Measurements from ENCODE around the gene LTK.
A peak's percentile ranks its signal among the peaks of the same experiment; 100 is the strongest.

The LTK gene

GRCh38 chr15:41554915-41555314, 41.3 kb upstream of the LTK start:
- no peaks in the 10 kb centered on the region for H3K79me2 ChIP-seq (ENCODE audit: control insufficient read depth, insufficient read depth, low read length, unreplicated experiment)
- H3K27me3 ChIP-seq (ENCODE audit: insufficient read depth, low read length), result no peaks in the 10 kb centered on the region
- peaks cover 16% of the 10 kb centered on the region for H3K4me1 ChIP-seq (ENCODE audit: control insufficient read depth, insufficient read depth, low read length, unreplicated experiment)
- H3K4me3 ChIP-seq (ENCODE audit: low read depth, low read length), result no peak overlapping the region
- no peak overlapping the region for H2AFZ ChIP-seq (ENCODE audit: low read length, unreplicated experiment)
- no peak overlapping the region for H3K27ac ChIP-seq (ENCODE audit: low read depth, low read length)
- no peaks in the 10 kb centered on the region for H3K36me3 ChIP-seq (ENCODE audit: insufficient read depth, low read length)

- Histone ChIP-seq H3K4me3 (ENCODE audit: low read depth, low read length) (no peak overlapping the region), H2AFZ (ENCODE audit: low read length, unreplicated experiment) (no peak overlapping the region), H3K36me3 (ENCODE audit: insufficient read depth, low read length) (no peaks in the 10 kb centered on the region), H3K27ac (ENCODE audit: low read depth, low read length) (no peak overlapping the region), H3K79me2 (ENCODE audit: control insufficient read depth, insufficient read depth, low read length, unreplicated experiment) (no peaks in the 10 kb centered on the region), H3K27me3 (ENCODE audit: insufficient read depth, low read length) (no peaks in the 10 kb centered on the region), H3K4me1 (ENCODE audit: control insufficient read depth, insufficient read depth, low read length, unreplicated experiment) (peaks cover 14% of the 10 kb centered on the region)
Measured at GRCh38 chr15:41554343-41554742, 40.7 kb upstream of the LTK start.

- no peaks in the 10 kb centered on the region for H3K27me3 ChIP-seq (ENCODE audit: insufficient read depth, low read length)
- H3K4me3 ChIP-seq (ENCODE audit: low read depth, low read length), result no peak overlapping the region
- no peak overlapping the region for H2AFZ ChIP-seq (ENCODE audit: low read length, unreplicated experiment)
- H3K36me3 ChIP-seq (ENCODE audit: insufficient read depth, low read length), result no peaks in the 10 kb centered on the region
- peaks cover 14% of the 10 kb centered on the region for H3K4me1 ChIP-seq (ENCODE audit: control insufficient read depth, insufficient read depth, low read length, unreplicated experiment)
- H3K79me2 ChIP-seq (ENCODE audit: control insufficient read depth, insufficient read depth, low read length, unreplicated experiment), result no peaks in the 10 kb centered on the region
- no peak overlapping the region for H3K27ac ChIP-seq (ENCODE audit: low read depth, low read length)
Measured at GRCh38 chr15:41553731-41554130, 40.1 kb upstream of the LTK start.

GRCh38 chr15:41550066-41550775, 36.6 kb upstream of the LTK start:
- H2AFZ ChIP-seq (ENCODE audit: low read length, unreplicated experiment), result no peak overlapping the region
- H3K79me2 ChIP-seq (ENCODE audit: control insufficient read depth, insufficient read depth, low read length, unreplicated experiment), result no peaks in the 10 kb centered on the region
- no peaks in the 10 kb centered on the region for H3K36me3 ChIP-seq (ENCODE audit: insufficient read depth, low read length)
- H3K27ac ChIP-seq (ENCODE audit: low read depth, low read length), result no peak overlapping the region
- H3K4me3 ChIP-seq (ENCODE audit: low read depth, low read length), result no peak overlapping the region
- H3K27me3 ChIP-seq (ENCODE audit: insufficient read depth, low read length), result no peaks in the 10 kb centered on the region
- peaks cover 11% of the 10 kb centered on the region for H3K4me1 ChIP-seq (ENCODE audit: control insufficient read depth, insufficient read depth, low read length, unreplicated experiment)

- Histone ChIP-seq H3K27ac (ENCODE audit: low read depth, low read length) (peak overlapping the region; percentile 40; the same call in 1 of the 2 replicates), H2AFZ (ENCODE audit: low read length, unreplicated experiment) (no peak overlapping the region), H3K4me3 (ENCODE audit: low read depth, low read length) (no peak overlapping the region), H3K79me2 (ENCODE audit: control insufficient read depth, insufficient read depth, low read length, unreplicated experiment) (peaks cover 9% of the 10 kb centered on the region), H3K36me3 (ENCODE audit: insufficient read depth, low read length) (no peaks in the 10 kb centered on the region), H3K4me1 (ENCODE audit: control insufficient read depth, insufficient read depth, low read length, unreplicated experiment) (peaks cover 9% of the 10 kb centered on the region), H3K27me3 (ENCODE audit: insufficient read depth, low read length) (no peaks in the 10 kb centered on the region)
Measured at GRCh38 chr15:41546851-41547786, 33.5 kb upstream of the LTK start.

GRCh38 chr15:41545218-41545617, 31.6 kb upstream of the LTK start:
- Histone ChIP-seq H3K27me3 (ENCODE audit: insufficient read depth, low read length) (no peaks in the 10 kb centered on the region), H3K4me1 (ENCODE audit: control insufficient read depth, insufficient read depth, low read length, unreplicated experiment) (peaks cover 9% of the 10 kb centered on the region), H3K36me3 (ENCODE audit: insufficient read depth, low read length) (no peaks in the 10 kb centered on the region), H3K4me3 (ENCODE audit: low read depth, low read length) (no peak overlapping the region), H2AFZ (ENCODE audit: low read length, unreplicated experiment) (no peak overlapping the region), H3K79me2 (ENCODE audit: control insufficient read depth, insufficient read depth, low read length, unreplicated experiment) (peaks cover 14% of the 10 kb centered on the region), H3K27ac (ENCODE audit: low read depth, low read length) (no peak overlapping the region)

GRCh38 chr15:41544650-41545015, 31.0 kb upstream of the LTK start:
- Histone ChIP-seq H3K4me3 (ENCODE audit: low read depth, low read length) (peak overlapping the region; percentile 77), H3K36me3 (ENCODE audit: insufficient read depth, low read length) (no peaks in the 10 kb centered on the region), H3K27me3 (ENCODE audit: insufficient read depth, low read length) (no peaks in the 10 kb centered on the region), H3K4me1 (ENCODE audit: control insufficient read depth, insufficient read depth, low read length, unreplicated experiment) (peaks cover 9% of the 10 kb centered on the region), H3K79me2 (ENCODE audit: control insufficient read depth, insufficient read depth, low read length, unreplicated experiment) (peaks cover 14% of the 10 kb centered on the region), H3K27ac (ENCODE audit: low read depth, low read length) (no peak overlapping the region), H2AFZ (ENCODE audit: low read length, unreplicated experiment) (no peak overlapping the region)

- Histone ChIP-seq H3K27ac (ENCODE audit: low read depth, low read length) (peak overlapping the region; percentile 11; the same call in 1 of the 2 replicates), H3K36me3 (ENCODE audit: insufficient read depth, low read length) (no peaks in the 10 kb centered on the region), H2AFZ (ENCODE audit: low read length, unreplicated experiment) (peak overlapping the region; percentile 87), H3K79me2 (ENCODE audit: control insufficient read depth, insufficient read depth, low read length, unreplicated experiment) (peaks cover 14% of the 10 kb centered on the region), H3K4me3 (ENCODE audit: low read depth, low read length) (peak overlapping the region; percentile 77), H3K27me3 (ENCODE audit: insufficient read depth, low read length) (no peaks in the 10 kb centered on the region), H3K4me1 (ENCODE audit: control insufficient read depth, insufficient read depth, low read length, unreplicated experiment) (peaks cover 9% of the 10 kb centered on the region)
Measured at GRCh38 chr15:41543521-41543870, 29.9 kb upstream of the LTK start.

- no peaks in the 10 kb centered on the region for H3K27me3 ChIP-seq (ENCODE audit: insufficient read depth, low read length)
- H3K4me3 ChIP-seq (ENCODE audit: low read depth, low read length), result no peak overlapping the region
- peaks cover 4% of the 10 kb centered on the region for H3K79me2 ChIP-seq (ENCODE audit: control insufficient read depth, insufficient read depth, low read length, unreplicated experiment)
- H3K36me3 ChIP-seq (ENCODE audit: insufficient read depth, low read length), result no peaks in the 10 kb centered on the region
- H3K4me1 ChIP-seq (ENCODE audit: control insufficient read depth, insufficient read depth, low read length, unreplicated experiment), result no peaks in the 10 kb centered on the region
- no peak overlapping the region for H2AFZ ChIP-seq (ENCODE audit: low read length, unreplicated experiment)
- no peak overlapping the region for H3K27ac ChIP-seq (ENCODE audit: low read depth, low read length)
Measured at GRCh38 chr15:41536866-41537265, 23.2 kb upstream of the LTK start.

- Histone ChIP-seq H3K4me3 (ENCODE audit: low read depth, low read length) (no peak overlapping the region), H3K36me3 (ENCODE audit: insufficient read depth, low read length) (peaks cover 3% of the 10 kb centered on the region; the same call in 1 of the 2 replicates), H3K27ac (ENCODE audit: low read depth, low read length) (no peak overlapping the region), H2AFZ (ENCODE audit: low read length, unreplicated experiment) (no peak overlapping the region), H3K27me3 (ENCODE audit: insufficient read depth, low read length) (no peaks in the 10 kb centered on the region), H3K79me2 (ENCODE audit: control insufficient read depth, insufficient read depth, low read length, unreplicated experiment) (peaks cover under 1% of the 10 kb centered on the region), H3K4me1 (ENCODE audit: control insufficient read depth, insufficient read depth, low read length, unreplicated experiment) (no peaks in the 10 kb centered on the region)
Measured at GRCh38 chr15:41535544-41535943, 21.9 kb upstream of the LTK start.
